GM23248 (cell line): Measurements from ENCODE around the gene SIK3.

ENCODE experiments used
- EZH2 ChIP-seq: fragments of 200-600 bp; sonication (generic); IDR thresholded peaks from 2 replicates; pipeline ENCODE4 v1.6.1; 2018; ENCODE audit warnings: antibody characterized with exemption, mild to moderate bottlenecking; ENCODE audit not compliant: insufficient read depth, poor library complexity, severe bottlenecking
- EZH2phosphoT487 ChIP-seq: fragments of 200-600 bp; sonication (generic); IDR thresholded peaks from 2 replicates; pipeline ENCODE4 v1.6.1; 2018; ENCODE audit warnings: antibody characterized with exemption, moderate library complexity, mild to moderate bottlenecking, low read depth; ENCODE audit not compliant: insufficient read depth

DNA sequence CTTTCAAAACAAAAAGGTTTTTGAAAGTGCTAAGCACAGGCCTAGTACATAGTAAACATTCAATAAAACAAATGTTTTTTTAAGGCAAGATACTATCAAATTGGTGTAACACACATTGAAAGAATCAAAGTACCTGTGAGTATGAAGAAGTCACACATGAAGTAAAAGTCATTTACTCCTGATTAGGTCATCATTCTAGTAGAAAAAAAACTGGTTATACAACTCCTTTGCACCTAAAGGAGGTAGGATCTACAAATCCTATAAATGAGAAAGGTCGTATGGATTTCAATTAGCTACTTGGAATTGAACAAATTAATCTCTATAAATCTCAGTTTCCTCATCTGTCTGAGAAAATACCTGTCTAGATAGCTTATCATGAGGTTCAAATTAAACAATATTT is 80.8 kb downstream of the SIK3 start:
- TF ChIP-seq EZH2 (no peak), EZH2phosphoT487 (no peak)
